Osteocyte (in vitro differentiated cells): Measurements from ENCODE around the gene SESN2. TPM values are rescaled to one million over a fixed set of nuclear protein-coding genes. Genes with fewer than 3 reads are reported as not detected.

Experiments used
- DNase-seq: peaks from one replicate; pipeline ENCODE4 v3.0.0; 2021; ENCODE audit warnings: mixed read lengths; ENCODE audit not compliant: unreplicated experiment; ENCODE audit errors: extremely low spot score
- H3K27ac Mint-ChIP-seq: one replicate; pipeline ENCODE4 v1.8.0; 2021; ENCODE audit warnings: mild to moderate bottlenecking, mixed read lengths; ENCODE audit not compliant: unreplicated experiment
- H3K27me3 Mint-ChIP-seq: one replicate; pipeline ENCODE4 v1.8.0; 2021; ENCODE audit warnings: mixed read lengths; ENCODE audit not compliant: unreplicated experiment
- H3K36me3 Mint-ChIP-seq: one replicate; pipeline ENCODE4 v1.8.0; 2021; ENCODE audit warnings: mixed read lengths; ENCODE audit not compliant: unreplicated experiment
- H3K4me1 Mint-ChIP-seq: one replicate; pipeline ENCODE4 v1.8.0; 2021; ENCODE audit warnings: mixed read lengths; ENCODE audit not compliant: unreplicated experiment
- H3K4me3 Mint-ChIP-seq: one replicate; pipeline ENCODE4 v1.8.0; 2021; ENCODE audit warnings: mild to moderate bottlenecking, moderate library complexity, mixed read lengths; ENCODE audit not compliant: unreplicated experiment
- H3K9me3 Mint-ChIP-seq: one replicate; pipeline ENCODE4 v1.8.0; 2021; ENCODE audit warnings: mixed read lengths; ENCODE audit not compliant: unreplicated experiment
- long read RNA-seq: library from polyadenylated mRNA; unstranded; transcript quantifications from one replicate; pipeline ENCODE4 v2.0.0, GENCODE V29; 2021
- total RNA-seq: library from RNA; stranded (reverse); gene quantifications from 2 replicates; pipeline ENCODE4 v1.2.1, GENCODE V29; 2021
- TF ChIP-seq, protein P1 (sequence below): fragments of 200-600 bp; sonication (generic); IDR thresholded peaks from 2 replicates; pipeline ENCODE4 v1.5.0; 2021; ENCODE audit warnings: antibody characterized with exemption, mild to moderate bottlenecking, moderate library complexity

Gene SESN2, protein sequence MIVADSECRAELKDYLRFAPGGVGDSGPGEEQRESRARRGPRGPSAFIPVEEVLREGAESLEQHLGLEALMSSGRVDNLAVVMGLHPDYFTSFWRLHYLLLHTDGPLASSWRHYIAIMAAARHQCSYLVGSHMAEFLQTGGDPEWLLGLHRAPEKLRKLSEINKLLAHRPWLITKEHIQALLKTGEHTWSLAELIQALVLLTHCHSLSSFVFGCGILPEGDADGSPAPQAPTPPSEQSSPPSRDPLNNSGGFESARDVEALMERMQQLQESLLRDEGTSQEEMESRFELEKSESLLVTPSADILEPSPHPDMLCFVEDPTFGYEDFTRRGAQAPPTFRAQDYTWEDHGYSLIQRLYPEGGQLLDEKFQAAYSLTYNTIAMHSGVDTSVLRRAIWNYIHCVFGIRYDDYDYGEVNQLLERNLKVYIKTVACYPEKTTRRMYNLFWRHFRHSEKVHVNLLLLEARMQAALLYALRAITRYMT
- total RNA-seq: 31.8 and 32.1 TPM in 2 replicates
- long read RNA-seq, partial matches to known transcripts: 5 of 15 reads
- long read RNA-seq, other reads (novel, unspliced or antisense): 7 of 15 reads

DNA sequence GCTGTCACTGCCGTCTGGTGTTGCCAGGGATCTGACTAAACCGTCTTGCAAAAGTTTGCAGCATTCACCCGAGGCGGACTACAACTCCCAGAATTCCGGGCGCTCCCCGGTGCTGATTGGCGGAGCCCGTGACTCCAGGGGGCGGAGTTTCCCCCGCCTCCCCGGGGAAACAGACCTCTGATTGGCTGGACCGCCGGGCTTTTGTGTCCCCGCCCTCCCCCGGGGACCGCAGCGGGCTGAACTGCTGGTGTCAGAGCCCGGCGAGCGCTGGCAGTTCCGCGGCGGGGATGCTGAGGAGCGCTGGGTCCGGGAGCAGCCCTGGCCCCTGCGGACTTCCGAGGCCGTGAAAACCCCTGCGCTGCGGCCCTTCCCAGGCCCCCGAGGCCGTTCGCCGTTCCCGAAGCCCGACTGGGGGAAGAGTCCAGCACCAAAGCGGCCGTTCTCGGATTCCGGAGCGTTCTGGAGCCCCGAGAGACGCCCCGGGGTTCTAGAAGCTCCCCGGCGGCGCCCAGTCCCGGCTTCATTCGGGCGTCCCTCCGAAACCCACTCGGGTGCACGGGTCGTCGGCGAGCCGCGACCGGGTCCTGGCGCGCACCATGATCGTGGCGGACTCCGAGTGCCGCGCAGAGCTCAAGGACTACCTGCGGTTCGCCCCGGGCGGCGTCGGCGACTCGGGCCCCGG, at the start of gene SESN2:
Gene SESN2, plus strand, starts transcription at position 267 of the 682 bp plus-strand sequence. Its CDS starts 330 bp downstream, at position 597.
- no peaks in the 10 kb centered on the region for H3K9me3 Mint-ChIP-seq
- H3K27ac Mint-ChIP-seq: peak within 1 kb of the TSS; percentile 88
- H3K4me3 Mint-ChIP-seq: peak within 1 kb of the TSS; percentile 76
- TF ChIP-seq, protein P1, sequence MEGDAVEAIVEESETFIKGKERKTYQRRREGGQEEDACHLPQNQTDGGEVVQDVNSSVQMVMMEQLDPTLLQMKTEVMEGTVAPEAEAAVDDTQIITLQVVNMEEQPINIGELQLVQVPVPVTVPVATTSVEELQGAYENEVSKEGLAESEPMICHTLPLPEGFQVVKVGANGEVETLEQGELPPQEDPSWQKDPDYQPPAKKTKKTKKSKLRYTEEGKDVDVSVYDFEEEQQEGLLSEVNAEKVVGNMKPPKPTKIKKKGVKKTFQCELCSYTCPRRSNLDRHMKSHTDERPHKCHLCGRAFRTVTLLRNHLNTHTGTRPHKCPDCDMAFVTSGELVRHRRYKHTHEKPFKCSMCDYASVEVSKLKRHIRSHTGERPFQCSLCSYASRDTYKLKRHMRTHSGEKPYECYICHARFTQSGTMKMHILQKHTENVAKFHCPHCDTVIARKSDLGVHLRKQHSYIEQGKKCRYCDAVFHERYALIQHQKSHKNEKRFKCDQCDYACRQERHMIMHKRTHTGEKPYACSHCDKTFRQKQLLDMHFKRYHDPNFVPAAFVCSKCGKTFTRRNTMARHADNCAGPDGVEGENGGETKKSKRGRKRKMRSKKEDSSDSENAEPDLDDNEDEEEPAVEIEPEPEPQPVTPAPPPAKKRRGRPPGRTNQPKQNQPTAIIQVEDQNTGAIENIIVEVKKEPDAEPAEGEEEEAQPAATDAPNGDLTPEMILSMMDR: no peak
- peak; percentile 100 for DNase-seq
- H3K36me3 Mint-ChIP-seq: no peaks in the 10 kb centered on the region
- peaks cover 44% of the 10 kb centered on the region for H3K4me1 Mint-ChIP-seq
- H3K27me3 Mint-ChIP-seq: peaks cover 4% of the 10 kb centered on the region

DNA sequence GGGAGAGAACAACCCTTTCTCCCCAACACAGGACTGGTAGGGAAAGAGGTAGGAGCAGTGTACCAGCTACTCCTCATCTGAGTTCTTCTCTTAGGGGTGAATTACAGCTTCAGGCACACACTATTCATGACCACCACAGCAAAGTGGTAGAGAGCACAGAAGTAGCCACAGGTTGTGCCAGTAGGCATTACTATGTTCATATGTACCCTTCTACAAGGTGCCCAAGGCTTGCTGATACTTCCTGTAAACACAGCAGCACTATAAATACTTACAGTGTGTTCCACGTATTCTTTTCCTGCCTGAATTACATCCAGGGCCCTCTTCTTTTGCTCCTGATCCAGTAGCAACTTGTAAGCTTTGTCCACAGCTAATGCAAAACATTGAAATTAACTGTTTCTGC, 49.6 kb upstream of the SESN2 start:
- DNase-seq: no peak
- Mint-ChIP-seq H3K27ac (no peak overlapping the region), H3K4me3 (no peak overlapping the region), H3K4me1 (no peaks in the 10 kb centered on the region), H3K27me3 (no peaks in the 10 kb centered on the region), H3K9me3 (no peaks in the 10 kb centered on the region), H3K36me3 (peaks cover 27% of the 10 kb centered on the region)
- TF ChIP-seq, protein P1: no peak

DNA sequence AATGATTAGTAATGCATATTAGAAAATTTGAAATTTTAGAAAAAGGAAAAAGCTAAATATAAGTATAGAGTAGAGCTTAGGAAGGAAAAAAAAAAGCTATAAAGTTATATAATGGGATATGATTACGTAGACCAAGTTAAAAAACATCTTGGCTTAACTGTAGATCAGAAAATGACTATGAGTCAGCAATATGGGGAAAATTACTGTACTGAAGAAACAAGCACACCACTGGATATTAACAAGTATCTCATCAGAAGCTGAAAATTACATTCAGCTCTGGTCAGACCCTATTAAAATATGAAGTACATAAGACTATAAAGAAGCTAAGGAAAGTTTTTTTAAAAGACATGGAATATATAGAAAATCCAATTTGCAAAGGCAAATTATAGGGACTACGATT, 46.0 kb upstream of the SESN2 start:
- DNase-seq: no peak
- no peak overlapping the region for H3K4me3 Mint-ChIP-seq
- TF ChIP-seq, protein P1: no peak
- H3K36me3 Mint-ChIP-seq: peaks cover 17% of the 10 kb centered on the region
- H3K27ac Mint-ChIP-seq: no peak overlapping the region
- no peaks in the 10 kb centered on the region for H3K27me3 Mint-ChIP-seq
- no peaks in the 10 kb centered on the region for H3K9me3 Mint-ChIP-seq
- H3K4me1 Mint-ChIP-seq: no peaks in the 10 kb centered on the region

DNA sequence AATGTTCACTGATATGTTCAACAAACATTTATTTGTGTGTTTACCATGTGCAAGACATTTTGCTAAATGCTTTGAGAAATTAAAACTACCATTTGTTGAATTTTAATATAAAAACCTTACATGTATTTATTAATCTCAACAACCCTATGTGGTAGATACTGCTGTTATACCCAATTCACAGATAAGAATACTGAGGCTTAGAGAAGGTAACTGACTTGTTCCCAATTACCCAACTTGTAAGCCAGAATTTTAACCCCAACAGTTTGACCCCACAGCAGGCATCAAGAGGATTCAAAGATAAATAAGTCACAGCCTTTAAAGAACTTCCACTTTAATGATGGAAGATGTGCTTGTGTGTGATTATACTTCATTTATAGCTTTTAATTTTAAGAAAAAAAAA, 30.2 kb upstream of the SESN2 start:
- no peak for DNase-seq
- TF ChIP-seq, protein P1: no peak
- Mint-ChIP-seq H3K27ac (no peak overlapping the region), H3K4me3 (no peak overlapping the region), H3K27me3 (no peaks in the 10 kb centered on the region), H3K4me1 (peaks cover 27% of the 10 kb centered on the region), H3K9me3 (no peaks in the 10 kb centered on the region), H3K36me3 (peaks cover 29% of the 10 kb centered on the region)

DNA sequence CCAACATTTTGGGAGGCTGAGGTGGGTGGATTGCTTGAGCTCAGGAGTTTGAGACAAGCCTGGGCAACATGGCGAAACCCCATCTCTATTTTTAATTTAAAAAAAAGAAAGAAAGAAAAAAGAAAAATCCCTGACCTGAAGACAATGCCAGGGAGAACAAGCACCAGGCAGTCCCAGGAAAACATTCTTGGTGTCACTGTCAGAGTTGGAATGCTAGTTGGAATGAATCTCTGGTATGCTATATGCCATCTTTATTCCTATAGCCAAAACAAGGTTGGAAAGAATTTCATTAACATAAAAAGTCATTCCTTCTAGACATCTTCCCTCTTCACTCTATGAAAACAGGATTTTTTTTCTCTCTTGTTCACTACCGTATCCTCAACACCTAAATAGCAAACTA, 29.3 kb upstream of the SESN2 start:
- Mint-ChIP-seq H3K27me3 (no peaks in the 10 kb centered on the region), H3K9me3 (no peaks in the 10 kb centered on the region), H3K4me1 (peaks cover 27% of the 10 kb centered on the region), H3K27ac (no peak overlapping the region), H3K4me3 (no peak overlapping the region), H3K36me3 (peaks cover 28% of the 10 kb centered on the region)
- TF ChIP-seq, protein P1: no peak
- no peak for DNase-seq
